C4-2B (cell line): Measurements from ENCODE around the gene BTBD19.
A peak's percentile ranks its signal among the peaks of the same experiment; 100 is the strongest.

ENCODE experiments used
- H3K27ac ChIP-seq: fragments of 450-650 bp; 2 replicates; pipeline ENCODE4 v1.5.1; 2017
- ZFX ChIP-seq: fragments of 450-650 bp; IDR thresholded peaks from 2 replicates; pipeline ENCODE4 v1.6.1; 2017
- TF ChIP-seq, protein P1 (sequence below): fragments of 450-650 bp; conservative IDR thresholded peaks from 2 replicates; pipeline ENCODE4 v1.5.1; 2017; ENCODE audit warnings: mild to moderate bottlenecking

The BTBD19 gene

DNA sequence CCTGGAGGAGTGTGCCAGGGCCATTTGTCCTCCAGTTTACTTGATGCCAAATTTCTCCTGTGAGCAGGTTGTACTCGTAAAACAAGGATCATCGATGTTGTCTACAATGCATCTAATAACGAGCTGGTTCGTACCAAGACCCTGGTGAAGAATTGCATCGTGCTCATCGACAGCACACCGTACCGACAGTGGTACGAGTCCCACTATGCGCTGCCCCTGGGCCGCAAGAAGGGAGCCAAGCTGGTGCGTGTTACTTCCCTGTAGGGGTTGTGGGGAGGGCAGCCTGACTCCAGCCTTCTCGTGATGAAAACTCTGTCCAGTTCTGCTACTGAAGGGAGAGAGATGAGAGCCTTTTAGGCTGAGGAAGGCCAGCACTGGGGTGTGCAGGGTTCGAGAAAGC lies 30.8 kb upstream of the BTBD19 start:
- H3K27ac ChIP-seq = peak overlapping the region; percentile 94
- TF ChIP-seq ZFX = no peak
- TF ChIP-seq, protein P1, sequence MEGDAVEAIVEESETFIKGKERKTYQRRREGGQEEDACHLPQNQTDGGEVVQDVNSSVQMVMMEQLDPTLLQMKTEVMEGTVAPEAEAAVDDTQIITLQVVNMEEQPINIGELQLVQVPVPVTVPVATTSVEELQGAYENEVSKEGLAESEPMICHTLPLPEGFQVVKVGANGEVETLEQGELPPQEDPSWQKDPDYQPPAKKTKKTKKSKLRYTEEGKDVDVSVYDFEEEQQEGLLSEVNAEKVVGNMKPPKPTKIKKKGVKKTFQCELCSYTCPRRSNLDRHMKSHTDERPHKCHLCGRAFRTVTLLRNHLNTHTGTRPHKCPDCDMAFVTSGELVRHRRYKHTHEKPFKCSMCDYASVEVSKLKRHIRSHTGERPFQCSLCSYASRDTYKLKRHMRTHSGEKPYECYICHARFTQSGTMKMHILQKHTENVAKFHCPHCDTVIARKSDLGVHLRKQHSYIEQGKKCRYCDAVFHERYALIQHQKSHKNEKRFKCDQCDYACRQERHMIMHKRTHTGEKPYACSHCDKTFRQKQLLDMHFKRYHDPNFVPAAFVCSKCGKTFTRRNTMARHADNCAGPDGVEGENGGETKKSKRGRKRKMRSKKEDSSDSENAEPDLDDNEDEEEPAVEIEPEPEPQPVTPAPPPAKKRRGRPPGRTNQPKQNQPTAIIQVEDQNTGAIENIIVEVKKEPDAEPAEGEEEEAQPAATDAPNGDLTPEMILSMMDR = no peak

GRCh38 chr1:44777969-44778635 lies 30.2 kb upstream of the BTBD19 start:
- TF ChIP-seq, protein P1 = no peak
- no peak for TF ChIP-seq ZFX
- H3K27ac ChIP-seq = peak overlapping the region; percentile 94

DNA sequence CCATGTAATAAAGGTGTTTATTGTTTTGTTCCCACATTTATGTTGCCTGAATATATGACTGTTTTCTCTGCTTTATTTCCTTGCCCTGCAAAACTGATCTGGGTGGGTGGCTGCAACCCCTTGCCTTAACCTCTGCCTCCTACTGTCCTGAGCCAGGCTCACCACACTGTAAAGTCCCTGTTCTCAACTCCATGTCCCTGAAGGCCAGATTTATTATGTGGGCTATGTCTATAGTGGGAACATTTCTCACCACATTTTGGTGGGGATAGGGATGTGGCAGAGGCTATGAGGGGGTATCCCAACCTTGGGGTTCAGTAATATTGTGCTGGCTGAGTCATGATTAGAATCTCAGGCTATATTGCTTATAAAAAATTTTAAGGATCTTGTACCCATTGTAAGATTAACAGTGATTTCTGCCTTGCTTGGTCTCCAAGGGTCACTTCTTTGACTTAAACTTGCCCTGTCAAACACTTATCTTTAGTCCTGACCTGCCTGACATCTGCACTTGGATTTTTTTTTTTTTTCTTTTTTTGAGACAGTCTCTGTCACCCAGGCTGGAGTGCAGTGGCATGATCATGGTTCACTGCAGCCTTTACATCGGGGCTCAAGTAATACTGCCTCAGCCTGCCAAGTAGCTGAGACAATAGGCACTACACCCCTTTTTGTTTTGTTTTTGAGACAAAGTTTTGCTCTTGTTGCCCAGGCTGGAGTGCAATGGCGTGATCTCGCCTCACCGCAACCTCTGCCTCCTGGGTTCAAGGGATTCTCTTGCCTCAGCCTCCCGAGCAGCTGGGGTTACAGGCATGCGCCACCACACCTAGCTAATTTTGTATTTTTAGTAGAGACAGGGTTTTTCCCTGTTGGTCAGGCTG lies 29.4 kb upstream of the BTBD19 start:
- TF ChIP-seq ZFX = no peak
- TF ChIP-seq, protein P1 = no peak
- H3K27ac ChIP-seq = no peak overlapping the region

DNA sequence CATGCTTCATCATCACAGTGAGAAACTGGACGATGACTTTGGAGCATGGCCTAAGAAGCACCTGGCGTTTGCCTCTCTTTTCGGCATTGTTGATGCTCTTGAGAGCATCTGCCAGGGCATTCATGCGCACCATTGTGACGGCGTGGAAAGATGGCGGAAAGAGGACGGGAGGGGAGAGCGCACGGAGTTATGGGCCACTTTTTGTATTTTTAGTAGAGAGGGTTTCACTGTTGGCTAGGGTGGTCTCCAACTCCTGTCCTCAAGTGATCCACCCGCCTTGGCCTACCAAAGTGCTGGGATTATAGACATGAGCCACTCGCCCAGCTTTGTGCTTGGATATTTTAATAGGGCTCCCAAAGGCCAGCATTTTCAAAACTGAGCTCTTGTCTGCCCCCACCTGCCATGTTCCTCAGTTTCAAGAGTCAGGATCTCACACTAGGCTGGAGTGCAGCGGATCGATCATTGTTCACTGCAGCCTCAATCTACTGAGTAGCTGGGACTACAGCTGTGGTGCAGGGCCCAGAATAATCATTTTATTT lies 27.7 kb upstream of the BTBD19 start:
- no peak overlapping the region for H3K27ac ChIP-seq
- TF ChIP-seq ZFX = no peak
- TF ChIP-seq, protein P1 = no peak

DNA sequence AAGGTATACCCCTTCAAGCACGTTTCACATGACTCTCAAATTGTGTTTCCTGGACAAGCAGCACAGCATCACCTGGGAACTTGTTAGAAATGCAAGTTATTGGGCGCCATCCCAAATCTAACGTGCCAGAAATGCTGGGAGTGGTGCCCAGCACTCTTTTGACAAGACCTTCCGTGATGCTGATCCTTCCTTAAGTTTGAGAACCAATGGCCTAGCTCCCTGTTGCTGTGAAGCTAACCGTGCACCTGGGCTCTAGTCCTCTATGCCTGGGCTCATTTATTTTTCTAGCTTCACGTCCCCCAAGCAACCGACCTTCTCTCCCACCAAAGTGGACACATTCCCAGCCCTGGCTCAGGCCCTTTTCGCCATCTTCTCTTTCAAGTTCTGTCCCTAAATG lies 24.6 kb upstream of the BTBD19 start:
- TF ChIP-seq ZFX = no peak
- TF ChIP-seq, protein P1 = no peak
- H3K27ac ChIP-seq = peak overlapping the region; percentile 18; the same call in 1 of the 2 replicates

DNA sequence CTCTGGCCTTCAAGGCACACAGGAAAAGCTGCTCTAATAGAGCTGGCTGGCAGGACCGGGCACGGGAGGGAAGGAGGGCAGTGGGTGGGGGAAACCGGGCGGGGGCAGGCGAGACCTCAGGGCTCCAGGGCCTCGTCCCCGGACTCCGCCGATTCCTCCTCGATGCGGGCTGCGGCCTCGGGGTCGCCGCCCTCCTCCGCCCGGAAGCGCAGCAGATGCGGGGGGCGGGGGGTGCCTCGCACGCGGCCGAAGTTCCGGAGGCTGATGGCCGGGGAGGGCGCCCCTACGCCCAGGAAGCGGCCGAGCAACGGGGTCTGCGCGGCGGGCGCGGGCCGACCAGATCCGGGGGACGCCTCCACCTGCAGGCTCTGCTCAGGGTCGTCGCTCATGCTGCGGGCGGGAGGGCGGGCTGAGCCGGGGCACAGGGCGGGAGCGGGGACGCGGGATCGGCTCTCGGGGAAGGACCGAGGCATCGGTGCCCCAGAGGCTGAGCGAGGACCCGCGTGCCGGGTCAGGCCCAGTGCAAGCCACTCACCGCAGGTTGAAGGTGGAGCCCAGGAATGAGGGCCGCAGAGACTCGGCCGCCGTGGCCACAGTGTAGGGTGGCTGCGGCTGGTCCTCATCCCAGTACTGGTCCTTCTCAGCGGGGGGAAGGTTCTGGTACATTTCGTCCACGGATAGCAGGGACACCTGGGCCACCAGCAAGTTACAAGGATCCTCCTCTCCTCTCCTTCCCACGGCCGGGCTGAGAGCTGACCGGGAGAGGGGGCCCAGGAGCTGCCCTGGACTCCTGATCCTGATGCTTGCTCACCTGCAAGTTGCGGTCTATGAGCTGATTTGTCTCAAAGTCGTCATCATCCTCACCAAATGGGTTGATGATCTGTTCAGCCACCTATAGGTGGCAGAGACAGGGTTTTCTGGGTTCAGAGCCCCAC lies 24.0 kb upstream of the BTBD19 start:
- H3K27ac ChIP-seq = peak overlapping the region; percentile 18; the same call in 1 of the 2 replicates
- no peak for TF ChIP-seq ZFX
- TF ChIP-seq, protein P1 = no peak
